ENCODE data around the gene ARL14. TPM values are rescaled to one million over a fixed set of nuclear protein-coding genes. Genes with fewer than 3 reads are reported as not detected.

Gene ARL14
- total RNA-seq, 4 donors from 2014 or later = 2.5 to 28.9 (median 16.5) TPM

- no peak for TF ChIP-seq POLR2A (IDR thresholded peaks at IDR 0.05)
- TF ChIP-seq, protein P1, sequence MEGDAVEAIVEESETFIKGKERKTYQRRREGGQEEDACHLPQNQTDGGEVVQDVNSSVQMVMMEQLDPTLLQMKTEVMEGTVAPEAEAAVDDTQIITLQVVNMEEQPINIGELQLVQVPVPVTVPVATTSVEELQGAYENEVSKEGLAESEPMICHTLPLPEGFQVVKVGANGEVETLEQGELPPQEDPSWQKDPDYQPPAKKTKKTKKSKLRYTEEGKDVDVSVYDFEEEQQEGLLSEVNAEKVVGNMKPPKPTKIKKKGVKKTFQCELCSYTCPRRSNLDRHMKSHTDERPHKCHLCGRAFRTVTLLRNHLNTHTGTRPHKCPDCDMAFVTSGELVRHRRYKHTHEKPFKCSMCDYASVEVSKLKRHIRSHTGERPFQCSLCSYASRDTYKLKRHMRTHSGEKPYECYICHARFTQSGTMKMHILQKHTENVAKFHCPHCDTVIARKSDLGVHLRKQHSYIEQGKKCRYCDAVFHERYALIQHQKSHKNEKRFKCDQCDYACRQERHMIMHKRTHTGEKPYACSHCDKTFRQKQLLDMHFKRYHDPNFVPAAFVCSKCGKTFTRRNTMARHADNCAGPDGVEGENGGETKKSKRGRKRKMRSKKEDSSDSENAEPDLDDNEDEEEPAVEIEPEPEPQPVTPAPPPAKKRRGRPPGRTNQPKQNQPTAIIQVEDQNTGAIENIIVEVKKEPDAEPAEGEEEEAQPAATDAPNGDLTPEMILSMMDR (IDR thresholded peaks at IDR 0.05) = no peak
- Histone ChIP-seq H3K36me3 (no peaks in the 10 kb centered on the region), H3K4me3 (no peak overlapping the region), H3K9me3 (no peaks in the 10 kb centered on the region), H3K27me3 (no peaks in the 10 kb centered on the region), H3K4me1 (no peaks in the 10 kb centered on the region), H3K27ac (no peak overlapping the region)
- DNase-seq = no peak
These were observed 17.4 kb downstream of the ARL14 start for GRCh38 chr3:160694345-160694744.

DNA sequence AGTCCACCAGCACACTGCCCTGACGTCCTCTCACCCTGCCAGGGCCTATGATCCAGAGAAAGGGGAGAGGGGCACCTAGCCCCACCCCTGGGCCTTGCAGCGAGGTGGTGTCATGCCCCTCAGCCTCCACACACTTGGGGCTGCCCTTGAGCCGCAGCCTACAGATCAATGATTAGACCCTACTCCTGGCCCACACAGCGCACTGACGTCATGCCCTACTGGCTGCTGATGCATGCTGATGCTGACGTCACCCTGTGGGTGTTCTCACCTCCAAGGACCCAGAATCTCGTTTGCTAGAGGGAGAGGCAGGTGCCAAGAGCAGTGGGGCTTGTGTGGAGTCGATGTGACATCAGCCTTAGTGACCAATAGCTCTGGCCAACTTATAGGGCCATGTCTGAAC lies 18.0 kb downstream of the ARL14 start:
- Histone ChIP-seq H3K27ac (no peak overlapping the region), H3K27me3 (no peaks in the 10 kb centered on the region), H3K4me1 (no peaks in the 10 kb centered on the region), H3K4me3 (no peak overlapping the region), H3K9me3 (no peaks in the 10 kb centered on the region), H3K36me3 (no peaks in the 10 kb centered on the region)
- TF ChIP-seq POLR2A (IDR thresholded peaks at IDR 0.05) = no peak
- no peak for DNase-seq

- TF ChIP-seq, protein P1 (IDR thresholded peaks at IDR 0.05) = no peak
- no peak for TF ChIP-seq POLR2A (IDR thresholded peaks at IDR 0.05)
- H3K27me3 ChIP-seq = no peaks in the 10 kb centered on the region
- no peak for DNase-seq
- H3K4me3 ChIP-seq = no peak overlapping the region
- no peaks in the 10 kb centered on the region for H3K36me3 ChIP-seq
- H3K4me1 ChIP-seq = no peaks in the 10 kb centered on the region
- no peaks in the 10 kb centered on the region for H3K9me3 ChIP-seq
- H3K27ac ChIP-seq = no peak overlapping the region
These were observed 19.0 kb downstream of the ARL14 start for GRCh38 chr3:160695915-160696327.

GRCh38 chr3:160697637-160698380 lies 20.8 kb downstream of the ARL14 start:
- no peak overlapping the region for H3K4me3 ChIP-seq
- no peaks in the 10 kb centered on the region for H3K36me3 ChIP-seq
- DNase-seq = no peak
- no peaks in the 10 kb centered on the region for H3K4me1 ChIP-seq
- no peaks in the 10 kb centered on the region for H3K27me3 ChIP-seq
- no peak overlapping the region for H3K27ac ChIP-seq
- no peak for TF ChIP-seq POLR2A (IDR thresholded peaks at IDR 0.05)
- TF ChIP-seq, protein P1 (IDR thresholded peaks at IDR 0.05) = no peak
- no peaks in the 10 kb centered on the region for H3K9me3 ChIP-seq

DNA sequence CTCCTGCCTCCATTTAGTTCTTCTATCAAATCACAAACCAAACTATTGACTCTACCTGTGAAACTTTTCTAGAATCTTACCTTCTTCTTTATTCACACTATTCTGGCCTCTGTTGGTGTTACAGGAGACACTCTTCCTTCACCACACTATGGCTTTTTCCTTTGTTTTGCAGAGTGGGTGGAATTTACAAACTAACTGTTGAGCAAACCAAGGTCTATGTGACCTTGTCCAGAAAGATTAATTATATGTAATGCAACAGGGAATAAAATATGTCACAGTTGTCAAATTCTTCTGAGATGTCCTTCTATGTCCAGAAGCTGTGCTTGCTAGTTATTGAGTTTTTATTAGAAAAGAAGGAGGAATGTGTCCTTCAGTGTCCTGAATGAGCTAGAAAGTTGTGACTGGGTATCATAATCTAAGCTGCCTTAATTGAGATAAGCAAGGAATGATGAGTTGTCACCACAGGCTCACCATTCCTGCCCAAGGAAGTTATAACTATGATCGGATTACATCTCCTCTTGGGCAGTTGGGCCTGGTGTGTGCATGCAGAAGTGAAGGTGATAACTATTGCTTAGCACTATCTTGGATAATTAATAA lies 21.7 kb downstream of the ARL14 start:
- no peak for DNase-seq
- Histone ChIP-seq H3K27ac (no peak overlapping the region), H3K9me3 (no peaks in the 10 kb centered on the region), H3K36me3 (no peaks in the 10 kb centered on the region), H3K4me3 (no peak overlapping the region), H3K27me3 (no peaks in the 10 kb centered on the region), H3K4me1 (no peaks in the 10 kb centered on the region)
- no peak for TF ChIP-seq POLR2A (IDR thresholded peaks at IDR 0.05)
- TF ChIP-seq, protein P1 (IDR thresholded peaks at IDR 0.05) = no peak

GRCh38 chr3:160701490-160701889 lies 24.5 kb downstream of the ARL14 start:
- no peak for TF ChIP-seq POLR2A (IDR thresholded peaks at IDR 0.05)
- TF ChIP-seq, protein P1 (IDR thresholded peaks at IDR 0.05) = no peak
- Histone ChIP-seq H3K9me3 (no peaks in the 10 kb centered on the region), H3K4me3 (no peak overlapping the region), H3K27me3 (no peaks in the 10 kb centered on the region), H3K4me1 (no peaks in the 10 kb centered on the region), H3K36me3 (no peaks in the 10 kb centered on the region), H3K27ac (no peak overlapping the region)
- DNase-seq = no peak
